NCI-H82 treated with DMSO at 0.1 percent for 48 hours (cell line): ENCODE data around the gene DCANP1.

ENCODE experiments used
- DNase-seq: peaks from one replicate; lab custom pipeline; 2025; ENCODE audit not compliant: unreplicated experiment; lab: John Stamatoyannopoulos, UW

Gene DCANP1

DNA sequence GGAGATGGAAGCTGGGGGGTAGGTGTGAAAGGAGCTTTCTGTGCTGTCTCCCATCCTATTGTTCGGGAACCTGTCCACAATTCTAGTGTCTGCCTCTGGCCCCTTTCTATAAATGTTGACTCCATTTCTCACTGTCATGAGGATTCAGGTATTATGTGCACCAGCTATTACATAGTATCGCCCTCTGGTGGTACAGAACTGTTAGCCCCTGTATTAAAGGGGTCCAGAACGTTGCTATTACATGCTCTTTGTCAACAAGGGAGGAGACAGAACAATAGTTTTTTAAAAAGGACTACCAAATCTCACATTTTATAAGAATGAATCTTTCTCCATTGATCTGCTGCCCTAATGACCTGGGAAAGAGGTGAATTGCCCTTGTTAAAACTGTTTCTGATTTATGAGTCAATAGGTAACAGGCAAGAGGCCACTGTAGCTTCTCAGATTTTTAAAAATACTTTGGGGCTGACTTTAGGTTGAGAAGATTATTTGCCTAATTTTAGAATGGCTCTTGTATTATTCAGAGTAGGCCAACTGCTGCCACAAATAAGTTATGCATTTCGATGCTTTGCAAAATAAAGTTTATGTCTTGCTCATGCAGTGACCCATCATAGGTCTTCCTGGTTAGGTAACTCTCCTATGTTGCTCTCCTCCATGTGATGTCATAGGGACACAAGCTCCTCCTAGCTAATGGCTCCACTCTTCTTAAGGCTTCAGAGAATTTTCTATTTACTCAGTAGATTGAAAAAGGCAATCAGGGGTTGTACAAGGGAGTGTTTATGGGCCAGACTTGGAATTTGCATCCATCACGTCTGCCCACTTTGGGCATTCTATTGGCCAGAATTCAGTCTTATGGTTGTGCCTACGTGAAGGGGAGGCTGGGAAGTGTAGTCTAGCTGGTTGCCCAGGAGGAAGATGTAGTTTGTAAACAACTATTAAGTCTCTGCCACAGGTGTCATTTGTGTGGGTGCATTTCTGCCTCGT lies 20.8 kb downstream of the DCANP1 start:
- peak; percentile 48 for DNase-seq

DNA sequence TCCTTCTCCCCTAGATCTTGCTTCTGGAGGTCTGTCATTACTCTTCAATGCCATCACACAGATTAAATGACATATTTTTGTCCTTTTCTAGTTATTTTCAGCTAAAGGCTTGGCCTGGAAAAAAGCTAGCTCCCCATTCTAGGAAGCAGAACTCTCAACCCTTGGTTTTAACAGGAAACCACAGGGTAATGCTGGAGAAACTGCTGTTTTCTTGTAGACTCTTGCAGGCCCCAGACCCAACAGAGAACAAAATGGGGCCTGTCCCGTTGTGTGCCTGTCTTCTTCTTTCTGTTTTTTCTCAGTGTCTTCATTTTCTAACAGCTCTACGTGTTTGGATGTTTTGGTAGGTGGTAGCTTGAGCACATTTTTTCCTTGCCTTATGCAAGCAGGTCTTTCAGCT lies 21.5 kb downstream of the DCANP1 start:
- DNase-seq, result no peak

DNA sequence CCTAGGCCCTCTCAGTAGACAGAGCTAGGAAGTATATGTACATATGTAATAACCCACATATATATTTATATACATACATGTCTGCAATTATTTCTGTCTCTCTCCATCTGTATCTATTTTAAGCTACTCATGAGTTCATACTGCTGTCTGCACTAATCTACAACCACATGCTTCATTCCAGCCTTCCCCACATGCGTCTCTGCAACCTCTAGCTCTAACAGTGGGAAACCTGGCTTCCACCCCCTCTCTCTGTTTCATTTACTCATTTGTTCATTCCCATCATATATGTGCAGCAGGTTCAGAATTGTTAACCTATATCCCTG lies 23.3 kb downstream of the DCANP1 start:
- no peak for DNase-seq

DNA sequence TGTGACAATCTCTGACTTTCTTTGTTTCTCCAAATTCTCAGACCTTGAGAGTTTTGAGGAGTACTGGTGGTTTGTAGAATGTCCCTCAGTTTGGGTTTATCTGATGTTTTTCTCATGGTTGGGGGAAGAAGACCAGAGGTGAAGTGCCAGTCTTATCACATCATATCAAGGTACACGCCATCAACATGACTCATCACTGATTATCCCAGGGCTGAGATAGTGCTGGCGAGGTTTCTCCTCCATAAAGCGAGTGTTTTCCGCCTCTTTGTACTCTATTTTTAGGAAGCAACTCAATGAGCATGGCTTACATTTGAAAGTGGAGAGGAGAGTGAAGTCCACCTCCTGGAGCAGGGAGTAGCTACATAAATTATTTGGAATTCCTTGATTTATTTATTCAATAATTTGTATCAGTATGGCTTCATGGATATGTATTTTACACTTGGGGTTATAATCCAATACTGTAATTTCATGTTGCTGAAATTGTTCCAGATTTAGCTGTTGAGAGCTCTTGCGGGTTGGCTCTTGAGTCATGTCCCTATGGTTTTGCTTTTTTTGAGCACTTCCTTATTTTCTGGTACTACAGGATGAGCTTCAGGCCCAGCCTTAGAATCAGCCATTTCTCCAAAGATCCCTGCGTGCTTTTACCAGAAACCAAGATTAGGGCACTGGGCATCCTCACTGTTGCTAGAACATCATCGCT lies 23.9 kb downstream of the DCANP1 start:
- no peak for DNase-seq

GRCh38 chr5:135422419-135422818 lies 24.7 kb downstream of the DCANP1 start:
- DNase-seq, result no peak

- no peak for DNase-seq
Measured at GRCh38 chr5:135417083-135417482, 30.1 kb downstream of the DCANP1 start.

GRCh38 chr5:135405082-135405481 lies 42.1 kb downstream of the DCANP1 start:
- no peak for DNase-seq

DNA sequence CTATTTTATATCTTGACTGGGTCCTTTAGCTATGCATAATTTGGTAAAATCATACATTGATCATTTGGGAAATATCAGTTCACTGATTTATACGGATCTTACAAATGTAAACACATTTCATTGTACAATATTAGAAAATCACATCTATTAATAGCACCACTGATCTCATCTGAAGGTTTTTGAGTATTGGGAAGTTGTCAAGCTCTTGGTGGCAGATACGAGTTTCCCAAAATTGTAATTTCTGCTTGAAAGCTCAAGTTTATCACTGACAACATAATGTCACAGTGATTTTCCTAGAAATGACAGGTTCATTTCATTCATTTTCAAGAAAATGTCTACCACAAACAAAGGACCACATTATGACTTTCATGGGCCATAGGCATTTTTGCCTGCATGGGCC lies 45.1 kb downstream of the DCANP1 start:
- DNase-seq, result no peak

DNA sequence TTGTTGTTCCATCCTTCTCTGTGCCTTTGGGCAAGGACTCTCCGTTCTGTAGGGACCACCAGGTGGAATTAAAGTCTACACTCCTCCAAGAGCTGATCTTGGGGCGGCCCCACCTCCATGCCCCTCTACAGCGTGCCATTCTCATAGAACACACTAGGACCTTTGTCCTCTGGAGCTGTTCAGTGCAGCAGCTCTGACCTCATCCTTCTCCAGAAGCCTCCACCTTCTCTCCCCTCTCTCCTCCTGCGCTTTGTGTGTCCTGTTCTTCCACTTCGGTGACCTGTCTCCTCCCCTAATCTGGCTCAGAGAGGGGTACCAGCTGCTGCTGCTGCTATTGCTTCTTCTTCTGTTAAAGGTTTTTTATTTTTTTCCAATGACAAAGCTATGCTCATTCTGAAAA lies 46.3 kb downstream of the DCANP1 start:
- DNase-seq, result no peak

DNA sequence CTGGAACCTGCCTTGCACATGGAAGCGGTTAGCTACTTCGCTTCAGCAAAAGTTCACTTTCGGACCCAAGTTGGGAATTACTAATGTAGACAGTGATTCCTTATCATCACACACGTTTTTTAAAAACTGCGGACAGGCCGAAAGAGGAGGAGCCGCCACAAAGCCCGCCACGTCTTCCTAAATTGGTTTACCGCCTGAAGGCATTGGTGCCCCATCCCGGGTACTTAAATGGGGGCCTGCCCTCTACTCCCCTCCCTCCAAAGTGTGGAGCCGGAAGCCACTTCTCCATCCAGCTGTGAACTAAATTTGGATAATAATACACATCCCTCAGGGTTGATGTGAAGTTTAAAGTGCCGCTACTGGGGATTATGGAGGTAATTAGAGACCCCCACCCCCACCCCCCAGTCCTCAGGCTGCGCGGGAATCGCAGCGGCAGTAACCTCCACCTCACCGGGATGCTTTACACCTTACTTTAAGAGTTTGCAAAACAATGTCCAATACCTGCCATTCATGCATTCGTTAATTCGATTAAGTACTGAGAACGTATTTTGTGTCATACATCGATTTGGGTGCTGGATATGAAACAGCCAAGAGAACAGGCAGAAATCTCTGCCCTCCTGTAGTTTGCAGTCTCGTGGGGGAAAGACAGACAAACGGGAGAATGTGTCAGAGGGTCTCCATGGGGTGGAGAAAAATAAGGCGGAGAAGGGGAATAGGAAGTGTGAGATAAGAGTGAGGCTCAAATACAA lies 47.2 kb downstream of the DCANP1 start:
- DNase-seq, result no peak

DNA sequence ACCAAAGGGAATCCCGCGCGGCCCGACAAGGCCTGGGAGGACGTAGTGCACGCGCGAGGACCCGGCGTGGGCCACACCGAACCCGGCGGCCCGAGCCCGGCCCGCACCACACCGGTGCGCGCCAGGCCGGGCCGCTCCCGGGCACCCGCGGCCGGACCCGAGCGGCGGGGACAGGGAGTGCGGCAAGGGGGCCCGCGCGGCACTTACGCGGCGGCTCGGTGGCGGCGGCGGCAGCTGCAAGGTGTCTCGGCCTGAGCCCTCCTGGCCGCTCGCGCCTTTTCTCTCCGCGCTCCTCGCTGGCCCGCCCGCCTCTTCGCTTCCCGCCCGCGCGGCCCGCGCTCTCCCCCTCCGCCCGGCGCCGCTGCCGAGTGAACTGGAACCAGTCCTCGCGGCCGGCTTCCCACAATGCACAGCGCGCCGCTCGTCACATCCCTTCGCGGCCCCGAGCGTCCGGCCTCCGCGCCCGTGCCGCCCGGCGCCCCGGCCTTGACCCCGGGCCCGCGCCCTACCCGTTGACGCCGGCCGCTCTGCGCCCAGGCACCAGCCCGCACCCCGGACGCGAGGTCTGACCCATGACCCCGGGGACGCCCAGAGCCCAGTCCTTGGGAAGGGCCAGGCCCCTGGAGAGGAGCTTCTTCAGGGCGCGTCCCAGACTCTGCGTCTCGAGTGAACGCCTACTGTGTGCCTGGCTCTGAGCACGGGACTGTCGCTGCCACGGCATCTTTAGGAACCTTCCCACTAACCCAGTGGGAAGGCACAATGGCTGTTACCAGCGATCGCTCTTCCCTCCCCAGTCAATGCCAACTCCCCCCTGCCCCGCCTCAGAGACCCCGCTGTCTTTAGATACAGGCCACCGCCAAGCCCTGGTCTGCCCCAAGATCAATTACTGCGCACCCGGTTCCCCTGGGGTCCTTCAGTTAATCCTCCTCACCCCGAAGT lies 48.0 kb downstream of the DCANP1 start, which contains the start of gene MACROH2A1:
Gene MACROH2A1, minus strand, starts transcription at position 377 of the 939 bp plus-strand sequence. CDS start 10,138 bp downstream, outside the sequence.
- DNase-seq, result peak; percentile 28

DNA sequence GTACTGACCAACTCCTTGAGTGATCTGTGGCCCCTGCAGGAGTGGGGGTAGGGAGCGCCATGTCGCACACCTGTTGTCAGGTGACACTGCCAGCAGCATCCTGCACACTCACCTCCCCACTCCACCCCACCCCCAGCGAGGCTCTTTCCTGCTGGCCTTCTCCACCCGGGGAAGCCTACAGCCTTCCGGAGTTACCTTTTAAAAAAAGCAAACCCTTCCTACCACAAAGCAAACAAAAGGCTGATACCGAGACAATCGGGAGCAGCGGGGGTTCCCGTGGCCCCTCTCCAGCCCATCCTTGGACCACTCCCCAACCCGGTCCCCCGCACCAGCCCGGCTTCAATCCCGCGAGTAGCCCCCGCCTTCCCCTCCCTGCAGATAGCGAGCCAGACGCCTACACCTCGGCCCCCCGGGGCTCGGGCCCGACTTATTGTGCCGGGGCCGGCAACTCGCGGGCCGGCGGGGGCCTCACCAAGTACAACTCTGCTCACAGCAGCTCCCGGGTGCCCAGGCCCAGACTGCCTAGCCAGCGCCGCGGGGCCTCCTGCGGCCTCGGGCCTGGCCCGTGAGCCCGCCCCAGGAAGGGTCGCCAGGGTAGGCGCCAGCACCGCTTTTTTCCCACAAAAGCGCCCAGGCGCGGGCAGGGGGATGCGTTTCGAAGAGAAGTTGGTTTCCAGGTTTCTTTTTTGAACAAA lies 48.8 kb downstream of the DCANP1 start:
- DNase-seq, result no peak

DNA sequence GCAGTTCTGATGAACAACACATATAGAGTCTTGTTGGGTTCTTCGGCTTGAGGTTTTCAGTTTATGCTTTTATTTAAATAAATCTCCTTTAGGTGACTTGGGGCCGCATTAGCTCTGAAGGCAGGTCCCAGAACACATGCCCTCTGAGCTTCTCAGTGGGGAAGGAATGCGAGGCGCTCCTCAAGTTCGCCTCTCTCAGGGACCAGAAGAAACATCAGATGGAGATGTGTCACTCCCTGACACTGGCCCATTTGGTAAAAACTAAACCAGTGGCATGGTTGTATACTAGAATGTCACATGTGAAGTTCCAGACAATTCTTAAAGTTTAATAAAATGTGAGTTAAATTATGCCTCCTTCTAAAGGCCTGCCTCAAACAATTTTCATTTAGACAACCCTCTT lies 50.1 kb downstream of the DCANP1 start:
- no peak for DNase-seq

GRCh38 chr5:135396459-135397055 lies 50.6 kb downstream of the DCANP1 start:
- no peak for DNase-seq

GRCh38 chr5:135395866-135396265 lies 51.3 kb downstream of the DCANP1 start:
- DNase-seq, result no peak

GRCh38 chr5:135395451-135395850 lies 51.7 kb downstream of the DCANP1 start:
- peak; percentile 83 for DNase-seq
